Neuronal stem cell (in vitro differentiated cells): Measurements from ENCODE around the gene WDR18.
"Not testable (repeated sequence)": the region's sequence is repeated elsewhere in the genome, so short reads cannot be mapped to it uniquely, and the experiment has no call there.

Experiments
- DNase-seq: peaks from one replicate; pipeline ENCODE4 v3.0.0-alpha.2; 2013; ENCODE audit warnings: low spot score
- H2AFZ ChIP-seq: one replicate; pipeline ENCODE4 v1.6.1; 2013; ENCODE audit warnings: mild to moderate bottlenecking, low read length, inconsistent platforms
- H2AK5ac ChIP-seq: 2 replicates; pipeline ENCODE4 v1.6.1; 2013; ENCODE audit warnings: low read depth, mild to moderate bottlenecking, inconsistent platforms, low read length, moderate library complexity, mixed read lengths
- H2BK120ac ChIP-seq: 2 replicates; pipeline ENCODE4 v1.6.1; 2013; ENCODE audit warnings: low read depth, mild to moderate bottlenecking, inconsistent platforms, low read length, moderate library complexity, mixed read lengths
- H2BK12ac ChIP-seq: one replicate; pipeline ENCODE4 v1.6.1; 2013; ENCODE audit warnings: low read length, inconsistent platforms
- H2BK15ac ChIP-seq: 2 replicates; pipeline ENCODE4 v1.6.1; 2013; ENCODE audit warnings: mild to moderate bottlenecking, low read length, inconsistent platforms, mixed read lengths
- H2BK5ac ChIP-seq: one replicate; pipeline ENCODE4 v1.6.1; 2013; ENCODE audit warnings: inconsistent platforms, mild to moderate bottlenecking, low read length, moderate library complexity
- H3K14ac ChIP-seq: one replicate; pipeline ENCODE4 v1.6.1; 2013; ENCODE audit warnings: low read length, inconsistent platforms
- H3K18ac ChIP-seq: 2 replicates; pipeline ENCODE4 v1.6.1; 2013; ENCODE audit warnings: low read length, inconsistent platforms
- H3K23ac ChIP-seq: 2 replicates; pipeline ENCODE4 v1.6.1; 2013; ENCODE audit warnings: low read depth, mild to moderate bottlenecking, mixed read lengths, low read length, inconsistent platforms; ENCODE audit not compliant: poor library complexity
- H3K27ac ChIP-seq: replicated peaks from 3 replicates; pipeline ENCODE4 v1.5.1; 2013; ENCODE audit warnings: low read length, inconsistent platforms
- H3K27me3 ChIP-seq, 3 experiments: 2 replicates each; pipeline ENCODE4 v1.6.1; 2013; ENCODE audit warnings: low read length in 3 of 3, mild to moderate bottlenecking in 2 of 3, inconsistent platforms in 1 of 3, low read depth in 1 of 3, mixed read lengths in 1 of 3, moderate library complexity in 1 of 3; ENCODE audit not compliant: control insufficient read depth in 3 of 3, insufficient read depth in 3 of 3
- H3K36me3 ChIP-seq, 2 donors: replicated peaks in 1 of 2; 2 replicates each; pipeline ENCODE4 v1.6.1; 2013; ENCODE audit warnings: low read length in 2 of 2; ENCODE audit not compliant: control insufficient read depth in 2 of 2, insufficient read depth in 2 of 2
- H3K4ac ChIP-seq: 2 replicates; pipeline ENCODE4 v1.6.1; 2013; ENCODE audit warnings: inconsistent platforms, mild to moderate bottlenecking, low read length, moderate library complexity
- H3K4me1 ChIP-seq, 2 donors: 1 replicate in 1 of 2; 2 replicates in 1 of 2; pipeline ENCODE4 v1.6.1; 2013; ENCODE audit warnings: low read length in 2 of 2, low read depth in 1 of 2; ENCODE audit not compliant: control insufficient read depth in 2 of 2, insufficient read depth in 1 of 2
- H3K4me2 ChIP-seq: one replicate; pipeline ENCODE4 v1.6.1; 2013; ENCODE audit warnings: mild to moderate bottlenecking, low read length, inconsistent platforms; ENCODE audit not compliant: insufficient read depth, poor library complexity, severe bottlenecking
- H3K4me3 ChIP-seq, 2 donors: 2 replicates each; pipeline ENCODE4 v1.5.1; 2013; ENCODE audit warnings: low read length in 2 of 2, mild to moderate bottlenecking in 2 of 2, inconsistent platforms in 1 of 2, moderate library complexity in 1 of 2
- H3K79me1 ChIP-seq: one replicate; pipeline ENCODE4 v1.6.1; 2013; ENCODE audit warnings: low read depth, mild to moderate bottlenecking, inconsistent platforms, low read length, moderate library complexity
- H3K9ac ChIP-seq: one replicate; pipeline ENCODE4 v1.6.1; 2013; ENCODE audit warnings: mild to moderate bottlenecking, low read depth, low read length, inconsistent platforms; ENCODE audit not compliant: poor library complexity
- H3K9me3 ChIP-seq, 2 donors: replicated peaks in 1 of 2; 2 replicates each; pipeline versions ENCODE3 to v1.6.1; 2013; ENCODE audit warnings: low read length in 2 of 2, mild to moderate bottlenecking in 2 of 2, inconsistent platforms in 1 of 2, low read depth in 1 of 2, mixed read lengths in 1 of 2, moderate library complexity in 1 of 2; ENCODE audit not compliant: control insufficient read depth in 2 of 2, insufficient read depth in 1 of 2
- H4K8ac ChIP-seq: one replicate; pipeline ENCODE4 v1.6.1; 2013; ENCODE audit warnings: low read depth, mild to moderate bottlenecking, inconsistent platforms, low read length, moderate library complexity
- H4K91ac ChIP-seq: one replicate; pipeline ENCODE4 v1.6.1; 2013; ENCODE audit warnings: low read length, low read depth, mild to moderate bottlenecking, inconsistent platforms; ENCODE audit not compliant: poor library complexity
- WGBS, 2 donors: extraction: QIAGEN DNeasy Blood & Tissue Kit; methylation state at CpG; one replicate each; pipeline ENCODE4 v1.1.7; 2013; ENCODE audit warnings: missing lambda C conversion rate in 2 of 2, mixed read lengths in 1 of 2; ENCODE audit not compliant: insufficient read length in 2 of 2, insufficient replicate concordance in 1 of 2; ENCODE audit errors: extremely low coverage in 2 of 2; 5-methylcytosine and 5-hydroxymethylcytosine counted together

WDR18 gene

GRCh38 chr19:956766-957440 is 27.2 kb upstream of the WDR18 start:
- peak overlapping the region; percentile 95 for H2AK5ac ChIP-seq
- peak overlapping the region; percentile 96 for H2BK5ac ChIP-seq
- H4K8ac ChIP-seq: peak overlapping the region; percentile 65
- H3K27me3 ChIP-seq: no peaks in the 10 kb centered on the region
- H3K79me1 ChIP-seq: peaks cover 39% of the 10 kb centered on the region
- H3K4ac ChIP-seq: peak overlapping the region; percentile 66
- H2BK15ac ChIP-seq: peak overlapping the region; percentile 58
- peak overlapping the region; percentile 97 for H2BK12ac ChIP-seq
- peak overlapping the region; percentile 74 for H3K9ac ChIP-seq
- H3K4me2 ChIP-seq: peak overlapping the region; percentile 45
- H2BK120ac ChIP-seq: no peak overlapping the region
- no peak overlapping the region for H3K4me3 ChIP-seq
- H3K23ac ChIP-seq: no peak overlapping the region
- H3K36me3 ChIP-seq: peaks cover 18 to 33% of the 10 kb centered on the region in 2 donors
- peak overlapping the region; percentile 85 for H4K91ac ChIP-seq
- DNase-seq: peak; percentile 94
- no peaks in the 10 kb centered on the region for H3K9me3 ChIP-seq
- no CpG with 5 or more reads among the region's 27 CpGs for WGBS, 2 donors
- H3K18ac ChIP-seq: peak overlapping the region; percentile 98
- H3K4me1 ChIP-seq: peaks cover 35 to 49% of the 10 kb centered on the region in 2 donors
- H3K27ac ChIP-seq: peak overlapping the region; percentile 96
- peak overlapping the region; percentile 94 for H3K14ac ChIP-seq
- no peak overlapping the region for H2AFZ ChIP-seq

GRCh38 chr19:957578-957977 is 26.6 kb upstream of the WDR18 start:
- not testable (repeated sequence) for DNase-seq, H3K4me3 ChIP-seq, H3K9me3 ChIP-seq, H3K23ac ChIP-seq, H4K91ac ChIP-seq, H3K14ac ChIP-seq, H4K8ac ChIP-seq, H2BK15ac ChIP-seq, H3K4ac ChIP-seq, H2BK120ac ChIP-seq, H3K9ac ChIP-seq, H2BK12ac ChIP-seq, H3K27me3 ChIP-seq, H2AFZ ChIP-seq
- Histone ChIP-seq H2AK5ac (peak overlapping the region; percentile 61), H3K18ac (peak overlapping the region; percentile 20), H3K27ac (peak overlapping the region; percentile 96), H3K36me3 (peaks cover 18 to 38% of the 10 kb centered on the region in 2 donors), H3K4me2 (peak overlapping the region; percentile 36), H2BK5ac (peak overlapping the region; percentile 96), H3K79me1 (peaks cover 39% of the 10 kb centered on the region), H3K4me1 (peaks cover 34 to 47% of the 10 kb centered on the region in 2 donors)
- WGBS, 2 donors: no CpG with 5 or more reads among the region's 9 CpGs

- WGBS, 2 donors: no CpG with 5 or more reads among the region's 36 CpGs
- Histone ChIP-seq H3K36me3 (peaks cover 28 to 54% of the 10 kb centered on the region in 2 donors), H3K4me1 (peaks cover 24 to 34% of the 10 kb centered on the region in 2 donors), H4K91ac (no peak overlapping the region), H3K4me3 (peak overlapping the region in 1 of 2 donors; percentile 32), H2BK12ac (peak overlapping the region; percentile 63), H3K27me3 (no peaks in the 10 kb centered on the region), H2AFZ (no peak overlapping the region), H3K27ac (no peak overlapping the region), H3K4ac (no peak overlapping the region), H3K23ac (no peak overlapping the region), H3K18ac (peak overlapping the region; percentile 92), H3K4me2 (no peak overlapping the region), H2BK5ac (peak overlapping the region; percentile 93), H3K14ac (no peak overlapping the region), H4K8ac (no peak overlapping the region), H3K79me1 (peaks cover 29% of the 10 kb centered on the region), H3K9me3 (peaks cover 0 to 3% of the 10 kb centered on the region in 2 donors), H2AK5ac (peak overlapping the region; percentile 95), H2BK15ac (peak overlapping the region; percentile 98), H3K9ac (no peak overlapping the region), H2BK120ac (peak overlapping the region; percentile 97)
- no peak for DNase-seq
These were observed 24.9 kb upstream of the WDR18 start for GRCh38 chr19:958967-959855.

GRCh38 chr19:960020-960419 is 24.1 kb upstream of the WDR18 start:
- WGBS, 2 donors: no CpG with 5 or more reads among the region's 12 CpGs
- H3K9me3 ChIP-seq: peaks cover 6 to 11% of the 10 kb centered on the region in 2 donors
- H2BK15ac ChIP-seq: peak overlapping the region; percentile 85
- no peak overlapping the region for H4K8ac ChIP-seq
- no peak overlapping the region for H3K4me3 ChIP-seq
- H4K91ac ChIP-seq: no peak overlapping the region
- no peak overlapping the region for H3K14ac ChIP-seq
- peak overlapping the region; percentile 97 for H2BK120ac ChIP-seq
- H3K18ac ChIP-seq: peak overlapping the region; percentile 92
- H3K23ac ChIP-seq: peak overlapping the region; percentile 80
- DNase-seq: no peak
- peaks cover 20 to 27% of the 10 kb centered on the region in 2 donors for H3K4me1 ChIP-seq
- no peak overlapping the region for H3K4me2 ChIP-seq
- peak overlapping the region; percentile 93 for H2BK5ac ChIP-seq
- peak overlapping the region; percentile 63 for H2BK12ac ChIP-seq
- H2AK5ac ChIP-seq: peak overlapping the region; percentile 95
- H2AFZ ChIP-seq: no peak overlapping the region
- peaks cover 36 to 62% of the 10 kb centered on the region in 2 donors for H3K36me3 ChIP-seq
- peak overlapping the region; percentile 66 for H3K4ac ChIP-seq
- H3K27ac ChIP-seq: no peak overlapping the region
- H3K79me1 ChIP-seq: peaks cover 21% of the 10 kb centered on the region
- H3K27me3 ChIP-seq: no peaks in the 10 kb centered on the region
- H3K9ac ChIP-seq: peak overlapping the region; percentile 72
